CD4-positive, alpha-beta T cell treated with Interleukin-12 subunit alpha and Interleukin-12 subunit beta, for 1 hour (primary cell): ENCODE data around the gene CA11.
A peak's percentile ranks its signal among the peaks of the same experiment; 100 is the strongest.

ENCODE experiments used
- DNase-seq: peaks from one replicate; pipeline ENCODE4 v3.0.0-alpha.2; 2020

The CA11 gene

DNA sequence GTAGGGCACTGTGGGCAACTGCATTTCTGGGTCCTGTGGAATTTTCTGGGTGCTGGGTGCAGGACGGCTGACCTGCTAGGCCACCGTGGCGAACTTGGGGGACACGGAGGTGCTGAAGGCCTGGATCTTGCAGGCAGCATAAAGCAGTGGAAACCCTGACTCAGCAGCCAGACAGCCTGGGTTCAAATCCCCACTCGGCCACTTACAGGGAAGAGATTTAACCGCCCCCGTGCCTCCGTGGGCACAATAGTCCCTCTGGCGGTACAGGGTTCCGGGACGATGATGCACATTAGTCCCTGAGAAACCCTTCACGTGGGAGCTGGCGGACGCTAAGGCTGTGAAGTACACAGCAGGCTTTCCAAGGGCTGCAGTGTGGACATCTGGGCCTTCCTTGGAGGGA, 34.1 kb downstream of the CA11 start:
- DNase-seq: no peak

- no peak for DNase-seq
These were observed 36.3 kb downstream of the CA11 start for GRCh38 chr19:48609571-48610108.

GRCh38 chr19:48608798-48609263, 37.2 kb downstream of the CA11 start:
- DNase-seq: peak; percentile 74

DNA sequence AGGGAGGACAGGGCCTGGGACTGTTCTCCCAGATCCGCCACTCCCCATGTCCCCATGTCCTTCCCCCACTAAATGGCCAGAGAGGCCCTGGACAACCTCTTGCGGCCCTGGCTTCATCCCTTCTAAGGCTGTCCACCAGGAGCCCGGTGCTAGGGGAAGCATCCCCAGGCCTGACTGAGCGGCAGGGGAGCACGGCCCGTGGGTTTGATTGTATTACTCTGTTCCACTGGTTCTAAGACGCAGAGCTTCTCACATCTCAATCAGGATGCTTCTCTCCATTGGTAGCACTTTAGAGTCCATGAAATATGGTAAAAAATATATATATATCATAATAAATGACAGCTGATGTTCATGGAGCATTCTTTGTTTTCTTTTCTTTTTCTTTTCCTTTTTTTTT, 38.6 kb downstream of the CA11 start:
- DNase-seq: no peak

DNA sequence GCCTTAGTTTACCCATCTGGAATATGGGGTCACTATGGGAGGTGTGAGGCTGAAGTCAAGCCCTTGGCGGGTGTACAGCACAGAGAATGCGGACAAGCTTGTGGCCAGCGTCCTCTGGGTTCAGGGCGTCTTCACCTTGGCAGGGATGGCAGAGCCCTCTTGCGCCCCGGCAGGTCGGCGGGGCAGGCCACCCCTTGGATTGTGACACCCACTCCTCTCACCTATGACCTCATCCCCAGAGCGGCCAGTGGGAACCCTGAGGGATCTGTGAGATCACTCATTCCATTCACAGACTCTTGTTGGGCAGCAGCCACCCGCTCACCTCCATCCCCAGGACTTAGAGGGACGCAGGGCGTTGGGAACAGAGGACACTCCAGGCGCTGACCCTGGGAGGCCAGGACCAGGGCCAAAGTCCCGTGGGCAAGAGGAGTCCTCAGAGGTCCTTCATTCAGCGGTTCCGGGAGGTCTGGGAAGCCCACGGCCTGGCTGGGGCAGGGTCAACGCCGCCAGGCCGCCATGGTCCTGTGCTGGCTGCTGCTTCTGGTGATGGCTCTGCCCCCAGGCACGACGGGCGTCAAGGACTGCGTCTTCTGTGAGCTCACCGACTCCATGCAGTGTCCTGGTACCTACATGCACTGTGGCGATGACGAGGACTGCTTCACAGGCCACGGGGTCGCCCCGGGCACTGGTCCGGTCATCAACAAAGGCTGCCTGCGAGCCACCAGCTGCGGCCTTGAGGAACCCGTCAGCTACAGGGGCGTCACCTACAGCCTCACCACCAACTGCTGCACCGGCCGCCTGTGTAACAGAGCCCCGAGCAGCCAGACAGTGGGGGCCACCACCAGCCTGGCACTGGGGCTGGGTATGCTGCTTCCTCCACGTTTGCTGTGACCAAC, 39.3 kb downstream of the CA11 start, which contains the start of gene SPACA4:
Gene SPACA4, plus strand, starts transcription at position 280 of the 896 bp plus-strand sequence. Its CDS starts 237 bp downstream, at position 517.
- no peak for DNase-seq

- DNase-seq: no peak
These were observed 42.1 kb downstream of the CA11 start for GRCh38 chr19:48603850-48604249.

- no peak for DNase-seq
These were observed 42.5 kb downstream of the CA11 start for GRCh38 chr19:48603449-48603848.

DNA sequence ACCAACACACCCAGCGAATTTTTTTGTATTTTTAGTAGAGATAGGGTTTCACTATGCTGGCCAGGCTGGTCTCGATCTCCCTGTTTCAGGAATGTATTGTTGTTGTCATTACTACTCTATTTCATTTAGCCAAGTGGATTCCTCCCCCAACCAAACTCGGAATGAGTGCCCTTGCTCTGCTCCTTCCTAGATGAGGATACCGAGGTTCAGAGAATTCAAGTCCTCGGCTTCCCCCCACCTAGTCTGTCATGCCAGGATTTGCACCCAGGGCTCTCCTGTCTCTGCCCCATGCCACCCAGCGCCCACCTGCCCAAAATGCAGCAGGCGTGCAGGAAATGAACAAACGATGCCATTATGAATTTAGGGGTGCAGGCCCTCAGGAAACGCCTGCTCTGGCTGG, 43.0 kb downstream of the CA11 start:
- DNase-seq: no peak

GRCh38 chr19:48600679-48601417, 45.1 kb downstream of the CA11 start:
- DNase-seq: no peak

DNA sequence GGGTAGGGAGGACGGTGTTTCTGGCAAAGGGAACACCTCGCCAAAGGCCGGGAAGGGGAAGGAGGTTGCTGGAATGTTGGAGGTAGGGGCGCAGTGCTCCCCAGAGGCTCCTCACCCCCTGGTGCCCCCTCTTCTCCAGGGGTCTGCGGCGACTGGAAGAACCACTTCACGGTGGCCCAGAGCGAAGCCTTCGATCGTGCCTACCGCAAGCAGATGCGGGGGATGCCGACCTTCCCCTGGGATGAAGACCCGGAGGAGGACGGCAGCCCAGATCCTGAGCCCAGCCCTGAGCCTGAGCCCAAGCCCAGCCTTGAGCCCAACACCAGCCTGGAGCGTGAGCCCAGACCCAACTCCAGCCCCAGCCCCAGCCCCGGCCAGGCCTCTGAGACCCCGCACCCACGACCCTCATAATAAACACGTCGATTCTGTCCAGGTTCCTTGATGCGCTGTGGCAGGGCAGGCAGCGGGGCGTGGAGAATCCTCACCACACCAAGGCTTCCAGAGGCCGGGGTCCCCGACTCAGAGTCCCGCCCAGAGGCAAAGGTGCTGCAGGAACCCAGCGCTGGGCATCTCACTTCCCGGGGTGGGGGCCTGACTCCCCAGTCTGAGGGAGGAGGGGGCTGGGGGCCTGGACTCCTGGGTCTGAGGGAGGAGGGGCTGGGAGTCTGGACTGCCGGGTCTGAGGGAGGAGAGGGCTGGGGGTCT, 46.8 kb downstream of the CA11 start:
- DNase-seq: no peak

DNA sequence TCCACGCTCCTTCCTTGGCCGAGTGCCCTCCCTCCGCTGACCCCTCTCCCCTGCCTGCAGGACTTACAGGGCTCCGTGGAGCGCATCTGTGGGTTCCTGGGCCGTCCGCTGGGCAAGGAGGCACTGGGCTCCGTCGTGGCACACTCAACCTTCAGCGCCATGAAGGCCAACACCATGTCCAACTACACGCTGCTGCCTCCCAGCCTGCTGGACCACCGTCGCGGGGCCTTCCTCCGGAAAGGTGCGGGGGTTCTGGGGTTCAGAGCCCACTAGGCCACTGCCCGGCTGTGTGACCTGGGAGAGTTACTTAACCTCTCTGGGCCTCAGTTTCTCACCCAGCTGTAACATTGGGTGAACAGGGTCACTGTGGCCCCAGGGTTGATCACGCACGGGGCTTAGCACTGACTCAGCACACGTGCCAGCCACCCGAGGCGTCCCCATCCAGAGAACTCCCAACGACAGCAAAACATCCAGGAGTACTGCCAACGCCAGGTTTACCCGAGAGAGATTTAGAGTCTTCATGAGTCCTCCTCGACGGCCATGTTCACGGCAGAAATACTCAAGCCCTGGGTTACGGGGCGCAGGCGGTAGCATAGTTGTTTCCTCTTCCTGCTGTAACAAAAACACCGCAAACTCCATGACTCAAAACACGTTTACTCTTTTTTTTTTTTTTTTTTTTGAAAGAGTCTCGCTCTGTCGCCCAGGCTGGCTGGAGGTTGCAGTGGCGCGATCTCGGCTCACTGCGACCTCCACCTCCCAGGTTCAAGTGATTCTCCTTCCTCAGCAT, 49.1 kb downstream of the CA11 start:
- peak; percentile 69 for DNase-seq

- no peak for DNase-seq
These were observed 49.8 kb downstream of the CA11 start for GRCh38 chr19:48596237-48596636.

DNA sequence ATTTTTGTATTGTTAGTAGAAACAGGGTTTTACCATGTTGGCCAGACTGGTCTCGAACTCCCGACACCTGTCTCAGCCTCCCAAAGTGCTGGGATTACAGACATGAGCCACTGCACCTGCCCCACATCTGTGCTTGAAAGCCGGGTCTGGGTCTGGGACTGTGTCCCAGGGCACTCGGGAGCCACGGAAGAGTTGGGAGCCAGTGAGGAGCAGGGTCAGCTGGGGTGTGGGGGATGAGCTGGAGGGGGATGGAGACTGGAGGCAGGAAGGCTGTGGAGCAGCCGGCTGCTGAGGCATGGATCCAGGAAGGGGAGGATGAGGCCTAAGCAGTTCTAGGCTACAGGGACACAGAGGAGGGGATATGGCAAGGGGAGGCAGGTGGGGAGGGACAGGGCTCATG, 50.2 kb downstream of the CA11 start:
- no peak for DNase-seq

DNA sequence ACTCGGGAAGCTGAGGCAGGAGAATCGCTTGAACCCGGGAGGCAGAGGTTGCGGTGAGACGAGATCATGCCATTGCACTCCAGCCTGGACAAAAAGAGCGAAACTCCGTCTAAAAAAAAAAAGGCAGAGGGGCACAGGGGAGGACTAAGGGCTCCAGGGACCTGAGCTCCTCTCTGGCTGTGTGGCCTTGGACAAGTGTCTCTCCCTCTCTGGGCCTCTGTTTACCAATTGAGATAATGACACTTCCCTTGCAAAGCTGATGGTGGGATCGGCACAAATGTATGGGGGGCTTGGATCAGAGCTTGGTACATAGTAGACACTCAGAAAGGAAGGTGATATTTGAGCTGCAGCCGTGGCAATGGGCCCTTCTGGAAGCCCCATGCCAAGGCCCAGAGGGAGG, 50.8 kb downstream of the CA11 start:
- no peak for DNase-seq

DNA sequence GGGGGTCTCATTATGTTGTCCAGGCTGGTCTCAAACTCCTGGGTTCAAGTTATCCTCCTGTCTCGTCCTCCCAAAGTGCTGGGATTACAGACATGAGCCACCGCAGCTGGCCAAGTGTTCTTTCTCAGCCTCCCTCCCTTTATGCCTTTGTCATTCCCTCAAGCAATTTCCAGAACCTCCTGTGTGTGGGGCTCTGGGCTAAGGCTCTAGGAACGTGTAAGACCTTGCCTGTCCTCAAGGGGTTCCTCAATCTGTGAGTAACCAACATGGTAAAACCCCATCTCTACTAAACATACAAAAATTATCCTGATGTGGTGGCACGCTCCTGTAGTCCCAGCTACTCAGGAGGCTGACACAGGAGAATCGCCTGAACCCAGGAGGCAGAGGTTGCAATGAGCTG, 55.0 kb downstream of the CA11 start:
- DNase-seq: no peak

DNA sequence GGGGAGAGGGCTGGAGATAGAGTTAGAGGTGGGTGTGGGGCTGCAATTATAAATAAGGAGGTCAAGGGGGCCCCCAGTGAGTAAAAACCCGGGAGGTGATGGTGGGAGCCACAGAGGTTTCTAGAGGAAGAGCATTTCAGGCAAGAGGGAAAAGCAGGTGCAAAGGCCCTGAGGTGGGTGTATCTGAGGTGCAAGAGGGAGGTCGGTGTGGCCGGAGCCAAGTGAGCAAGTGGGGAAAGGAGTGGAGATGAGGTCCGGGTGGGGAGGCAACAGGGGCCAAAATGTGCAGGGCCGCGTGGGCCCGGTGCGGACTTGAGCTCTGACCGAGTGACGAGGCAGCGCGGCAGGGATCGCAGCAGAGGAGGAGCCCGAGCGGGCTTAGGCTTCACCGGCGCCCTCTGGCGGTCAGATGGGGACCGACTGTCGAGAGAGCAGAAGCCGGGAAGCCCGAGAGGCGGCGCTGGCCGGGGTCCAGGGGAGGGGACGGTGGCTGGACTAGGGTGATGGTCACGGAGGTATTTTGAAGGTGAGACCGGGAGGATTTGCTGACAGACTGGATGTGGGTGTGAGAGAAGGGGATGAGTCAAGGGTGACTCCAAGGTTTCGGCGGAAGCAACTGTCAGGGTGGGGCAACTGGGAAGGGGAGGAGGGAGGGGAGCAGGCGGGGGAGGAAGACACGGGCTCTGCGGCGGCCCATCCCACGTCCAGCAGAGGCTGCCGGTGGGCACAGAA, 57.2 kb downstream of the CA11 start:
- DNase-seq: peak; percentile 87
